ENCODE measurements around the gene GAGE10.
"Not testable (repeated sequence)": the region's sequence is repeated elsewhere in the genome, so short reads cannot be mapped to it uniquely, and the experiment has no call there.

Gene GAGE10

DNA sequence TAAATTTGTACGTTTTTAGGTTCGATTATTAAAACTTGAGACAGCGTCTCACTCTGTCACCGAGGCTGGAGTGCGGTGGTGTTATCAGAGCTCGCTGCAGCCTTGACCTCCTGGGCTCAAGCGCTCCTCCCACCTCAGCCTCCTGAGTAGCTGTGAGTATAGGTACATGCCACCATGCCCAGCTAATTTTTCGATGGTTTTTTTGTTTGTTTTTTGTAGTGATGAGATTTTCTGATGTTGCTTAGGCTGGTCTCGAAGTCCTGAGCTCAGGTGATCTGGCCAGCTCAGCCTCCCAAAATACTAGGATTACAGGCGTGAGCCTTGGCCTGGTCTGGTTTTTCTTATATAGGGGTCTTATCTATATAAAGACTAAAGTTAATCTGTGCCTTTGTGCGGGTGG lies 27.0 kb downstream of the GAGE10 start:
- DNase-seq, result not testable (repeated sequence)

DNA sequence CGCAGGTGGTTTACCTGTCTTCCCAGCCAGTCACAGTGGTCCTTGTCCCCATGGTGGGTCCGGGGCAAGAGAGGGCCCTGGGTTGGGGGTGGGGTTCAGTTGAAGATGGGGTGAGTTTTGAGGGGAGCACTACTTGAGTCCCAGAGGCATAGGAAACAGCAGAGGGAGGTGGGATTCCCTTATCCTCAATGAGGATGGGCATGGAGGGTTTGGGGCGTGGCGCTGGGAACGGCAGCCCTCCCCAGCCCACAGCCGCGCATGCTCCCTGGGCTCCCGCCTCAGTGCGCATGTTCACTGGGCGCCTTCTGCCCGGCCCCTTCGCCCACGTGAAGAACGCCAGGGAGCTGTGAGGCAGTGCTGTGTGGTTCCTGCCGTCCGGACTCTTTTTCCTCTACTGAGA lies 27.8 kb downstream of the GAGE10 start, which contains the start of gene GAGE13:
TSS of gene GAGE13 (plus strand) at position 301 of the 400 bp plus-strand sequence. CDS start 1,156 bp downstream, outside the sequence.
- not testable (repeated sequence) for DNase-seq

DNA sequence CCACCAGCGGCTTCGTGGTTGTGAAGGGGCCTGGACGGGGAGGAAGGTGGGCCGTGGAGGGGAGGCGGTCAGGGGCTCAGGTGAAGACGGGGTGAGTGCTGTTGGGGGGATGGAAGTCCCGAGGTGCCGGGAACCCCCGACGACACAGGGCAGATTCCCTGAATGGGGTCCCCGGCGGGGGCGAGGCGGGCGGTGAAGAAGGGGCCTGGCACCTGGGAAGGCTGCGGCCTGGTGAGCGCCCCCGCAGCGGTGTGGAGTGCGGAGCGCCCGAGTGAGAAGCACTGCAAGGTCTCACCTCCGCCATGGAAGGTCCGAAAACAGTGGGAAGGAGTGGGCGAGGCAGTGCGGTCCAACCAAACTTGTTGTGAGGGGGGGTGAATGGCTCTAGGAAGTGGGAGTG lies 28.4 kb downstream of the GAGE10 start:
- not testable (repeated sequence) for DNase-seq

DNA sequence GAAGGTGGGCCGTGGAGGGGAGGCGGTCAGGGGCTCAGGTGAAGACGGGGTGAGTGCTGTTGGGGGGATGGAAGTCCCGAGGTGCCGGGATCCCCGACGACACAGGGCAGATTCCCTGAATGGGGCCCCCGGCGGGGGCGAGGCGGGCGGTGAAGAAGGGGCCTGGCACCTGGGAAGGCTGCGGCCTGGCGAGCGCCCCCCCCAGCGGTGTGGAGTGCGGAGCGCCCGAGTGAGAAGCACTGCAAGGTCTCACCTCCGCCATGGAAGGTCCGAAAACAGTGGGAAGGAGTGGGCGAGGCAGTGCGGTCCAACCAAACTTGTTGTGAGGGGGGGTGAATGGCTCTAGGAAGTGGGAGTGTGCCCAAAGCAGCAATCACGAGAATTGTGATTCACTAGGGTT lies 38.0 kb downstream of the GAGE10 start:
- not testable (repeated sequence) for DNase-seq

DNA sequence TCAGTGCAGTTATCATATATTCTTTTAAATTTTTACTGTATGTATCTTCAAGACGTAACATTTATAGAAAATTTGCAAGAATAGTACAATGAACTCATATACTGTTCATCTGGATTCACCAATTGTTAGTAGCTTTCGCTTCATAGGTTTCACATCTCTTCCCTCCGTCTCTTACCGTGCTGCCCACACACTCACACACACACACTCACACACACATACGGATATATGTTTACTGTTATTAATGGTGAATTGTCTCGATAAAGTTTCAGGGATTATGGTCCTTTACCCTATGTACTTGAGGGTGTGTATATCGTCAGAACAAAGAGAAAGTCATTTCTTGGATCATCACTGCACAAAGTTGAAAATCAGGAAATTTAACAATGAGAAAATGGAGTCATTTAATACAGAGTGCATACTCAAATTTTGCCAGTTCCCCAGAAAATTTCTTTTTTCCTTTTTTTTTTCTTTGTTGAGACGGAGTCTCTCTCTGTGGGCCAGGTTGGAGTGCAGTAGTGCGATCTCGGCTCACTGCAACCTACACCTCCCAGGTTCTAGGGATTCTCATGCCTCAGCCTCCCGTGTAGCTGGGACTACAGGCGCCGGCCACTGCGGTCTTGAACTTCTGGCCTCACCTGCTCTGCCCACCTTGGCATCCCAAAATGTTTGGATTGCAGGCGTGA lies 41.2 kb downstream of the GAGE10 start:
- DNase-seq, result not testable (repeated sequence)

DNA sequence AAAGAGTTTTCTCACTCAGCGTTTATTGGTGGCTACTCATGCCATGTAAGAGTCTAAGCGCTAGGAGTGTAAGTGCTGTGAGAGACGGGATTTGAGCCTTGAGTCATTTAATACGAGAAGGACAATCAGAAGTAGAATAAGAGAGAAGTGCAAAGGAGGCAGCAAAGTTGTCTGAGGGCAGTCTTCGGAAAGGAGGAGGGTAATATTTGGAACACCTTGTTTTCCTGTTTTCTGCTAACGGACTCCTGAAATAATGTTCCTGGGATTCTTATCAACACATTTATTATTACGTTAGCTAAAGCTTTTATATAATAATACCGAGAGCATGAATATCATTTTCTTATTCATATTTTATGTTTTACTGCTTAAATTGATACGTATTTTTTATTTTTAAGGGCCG lies 42.0 kb downstream of the GAGE10 start:
- not testable (repeated sequence) for DNase-seq

DNA sequence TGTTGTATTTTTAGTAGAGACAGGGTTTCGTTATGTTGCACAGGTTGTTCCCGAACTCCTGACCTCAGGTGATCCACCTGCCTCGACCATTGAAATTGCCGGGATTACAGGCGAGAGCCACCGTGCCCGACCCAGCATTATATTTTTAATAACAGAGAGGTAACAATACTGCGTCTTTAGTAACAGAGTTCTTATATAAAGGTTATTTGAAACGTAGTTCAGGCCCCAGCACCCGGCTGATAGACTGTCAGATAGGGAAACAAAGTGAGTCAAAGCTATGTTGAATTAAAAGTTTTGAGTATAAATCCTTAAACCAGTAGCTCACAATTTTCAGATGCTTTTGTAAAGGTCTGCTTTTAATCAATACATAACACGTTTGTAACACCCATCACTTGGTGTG lies 42.7 kb downstream of the GAGE10 start:
- not testable (repeated sequence) for DNase-seq

Data from inflammatory macrophage (primary cell).